ENCODE results near the gene PRDM2.

Gene PRDM2

DNA sequence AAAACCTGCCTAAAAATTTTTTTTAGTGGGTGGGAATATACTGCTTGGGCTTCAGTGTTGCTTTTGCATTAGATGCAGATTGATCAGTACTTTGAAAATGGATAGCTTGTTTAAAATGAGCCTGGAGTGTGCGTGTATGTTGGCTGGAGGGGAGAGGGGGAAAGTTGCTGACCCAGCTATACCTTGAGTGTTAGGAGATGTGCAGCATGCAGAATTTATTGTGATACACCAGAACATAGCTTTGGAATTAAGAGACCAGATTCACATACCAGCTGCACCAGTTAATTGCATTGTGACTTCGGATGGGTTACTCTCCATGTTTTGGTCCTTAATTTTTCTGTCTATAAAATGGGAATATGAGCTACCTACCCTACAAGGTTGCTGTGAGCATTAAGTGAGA lies 60.4 kb downstream of the PRDM2 start:
- H3K9me3 ChIP-seq (ENCODE audit: low read length): no peaks in the 10 kb centered on the region

DNA sequence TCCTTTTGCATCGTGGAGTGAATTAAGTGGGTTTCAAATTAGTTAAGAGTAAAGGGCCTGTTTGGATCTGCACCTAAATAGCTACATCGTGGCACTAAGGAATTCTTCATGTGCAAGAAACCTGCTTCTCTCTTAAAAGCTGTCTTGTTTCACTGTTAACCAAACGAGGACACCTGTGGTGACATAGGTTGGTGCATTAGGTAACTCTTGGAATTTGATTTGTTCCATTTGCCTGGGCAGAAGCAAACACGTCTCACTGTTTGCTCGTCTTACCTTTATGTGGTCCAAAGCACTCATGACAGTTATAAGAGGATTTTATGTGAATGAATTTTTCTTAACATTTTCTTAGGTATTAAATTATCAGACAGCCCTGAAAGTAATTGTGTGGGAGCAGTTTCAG lies 60.9 kb downstream of the PRDM2 start:
- H3K9me3 ChIP-seq (ENCODE audit: low read length): no peaks in the 10 kb centered on the region
- H3K4me2 ChIP-seq (ENCODE audit: low read length): peak overlapping the region; percentile 24; the same call in 1 of the 2 replicates
- peaks cover 56% of the 10 kb centered on the region for H3K36me3 ChIP-seq (ENCODE audit: insufficient read depth, low read length)
- H3K9ac ChIP-seq (ENCODE audit: low read length): no peak overlapping the region
- H3K4me3 ChIP-seq (ENCODE audit: low read depth, low read length, poor library complexity, severe bottlenecking): no peak overlapping the region
- H3F3A ChIP-seq (ENCODE audit: insufficient read depth, low read length): no peaks in the 10 kb centered on the region
- peaks cover 100% of the 10 kb centered on the region for H3K79me2 ChIP-seq (ENCODE audit: insufficient read depth, low read length)
- no peaks in the 10 kb centered on the region for H3K9me2 ChIP-seq (ENCODE audit: low read depth, low read length)
- no peak for TF ChIP-seq EZH2 (IDR thresholded peaks at IDR 0.05; ENCODE audit: borderline replicate concordance, low read length)
- TF ChIP-seq, protein P1, sequence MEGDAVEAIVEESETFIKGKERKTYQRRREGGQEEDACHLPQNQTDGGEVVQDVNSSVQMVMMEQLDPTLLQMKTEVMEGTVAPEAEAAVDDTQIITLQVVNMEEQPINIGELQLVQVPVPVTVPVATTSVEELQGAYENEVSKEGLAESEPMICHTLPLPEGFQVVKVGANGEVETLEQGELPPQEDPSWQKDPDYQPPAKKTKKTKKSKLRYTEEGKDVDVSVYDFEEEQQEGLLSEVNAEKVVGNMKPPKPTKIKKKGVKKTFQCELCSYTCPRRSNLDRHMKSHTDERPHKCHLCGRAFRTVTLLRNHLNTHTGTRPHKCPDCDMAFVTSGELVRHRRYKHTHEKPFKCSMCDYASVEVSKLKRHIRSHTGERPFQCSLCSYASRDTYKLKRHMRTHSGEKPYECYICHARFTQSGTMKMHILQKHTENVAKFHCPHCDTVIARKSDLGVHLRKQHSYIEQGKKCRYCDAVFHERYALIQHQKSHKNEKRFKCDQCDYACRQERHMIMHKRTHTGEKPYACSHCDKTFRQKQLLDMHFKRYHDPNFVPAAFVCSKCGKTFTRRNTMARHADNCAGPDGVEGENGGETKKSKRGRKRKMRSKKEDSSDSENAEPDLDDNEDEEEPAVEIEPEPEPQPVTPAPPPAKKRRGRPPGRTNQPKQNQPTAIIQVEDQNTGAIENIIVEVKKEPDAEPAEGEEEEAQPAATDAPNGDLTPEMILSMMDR (IDR thresholded peaks at IDR 0.05; ENCODE audit: low read length): no peak
- H3K27me3 ChIP-seq (ENCODE audit: insufficient read depth, low read length): no peaks in the 10 kb centered on the region
- H3K4me1 ChIP-seq (ENCODE audit: insufficient read depth, low read length, severe bottlenecking): peaks cover 92% of the 10 kb centered on the region
- H2AFZ ChIP-seq (ENCODE audit: low read length): no peak overlapping the region
- no peaks in the 10 kb centered on the region for H4K20me1 ChIP-seq (ENCODE audit: insufficient read depth, low read length)
- H3K27ac ChIP-seq (ENCODE audit: low read depth, low read length, poor library complexity, severe bottlenecking): peak overlapping the region; percentile 46

More for the DNA sequence above, 60.4 kb downstream of the PRDM2 start:
- Histone ChIP-seq H3K4me2 (ENCODE audit: low read length) (peak overlapping the region; percentile 24; the same call in 1 of the 2 replicates), H4K20me1 (ENCODE audit: insufficient read depth, low read length) (no peaks in the 10 kb centered on the region), H3K4me1 (ENCODE audit: insufficient read depth, low read length, severe bottlenecking) (peaks cover 97% of the 10 kb centered on the region), H3K4me3 (ENCODE audit: low read depth, low read length, poor library complexity, severe bottlenecking) (no peak overlapping the region), H3K9ac (ENCODE audit: low read length) (no peak overlapping the region), H3K79me2 (ENCODE audit: insufficient read depth, low read length) (peaks cover 99% of the 10 kb centered on the region), H3K27me3 (ENCODE audit: insufficient read depth, low read length) (no peaks in the 10 kb centered on the region), H3K36me3 (ENCODE audit: insufficient read depth, low read length) (peaks cover 54% of the 10 kb centered on the region), H2AFZ (ENCODE audit: low read length) (no peak overlapping the region), H3K27ac (ENCODE audit: low read depth, low read length, poor library complexity, severe bottlenecking) (peak overlapping the region; percentile 46), H3K9me2 (ENCODE audit: low read depth, low read length) (no peaks in the 10 kb centered on the region), H3F3A (ENCODE audit: insufficient read depth, low read length) (no peaks in the 10 kb centered on the region)
- no peak for TF ChIP-seq EZH2 (IDR thresholded peaks at IDR 0.05; ENCODE audit: borderline replicate concordance, low read length)
- TF ChIP-seq, protein P1 (IDR thresholded peaks at IDR 0.05; ENCODE audit: low read length): no peak

DNA sequence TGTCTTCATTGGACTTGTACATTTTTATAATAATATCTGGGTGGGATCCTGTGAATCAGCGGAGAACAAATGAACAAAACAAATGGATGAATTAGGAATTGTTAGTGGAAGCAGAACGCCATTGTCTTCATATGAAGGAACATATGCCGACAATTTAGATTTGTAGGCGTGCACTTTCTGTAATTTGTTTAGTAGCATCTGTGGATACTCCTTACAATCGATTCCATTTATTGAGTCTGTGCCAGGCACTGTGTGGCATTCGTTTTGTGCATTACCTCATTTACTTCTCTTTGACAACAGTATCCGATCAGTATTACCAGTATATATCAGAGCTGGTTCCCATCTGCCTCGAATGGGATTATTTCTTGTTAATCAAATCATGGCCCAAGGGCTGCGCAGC lies 61.9 kb downstream of the PRDM2 start:
- Histone ChIP-seq H3K27me3 (ENCODE audit: insufficient read depth, low read length) (no peaks in the 10 kb centered on the region), H3F3A (ENCODE audit: insufficient read depth, low read length) (no peaks in the 10 kb centered on the region), H3K4me3 (ENCODE audit: low read depth, low read length, poor library complexity, severe bottlenecking) (peak overlapping the region; percentile 21), H3K4me2 (ENCODE audit: low read length) (peak overlapping the region; percentile 50; the same call in 1 of the 2 replicates), H3K79me2 (ENCODE audit: insufficient read depth, low read length) (peaks cover 100% of the 10 kb centered on the region), H3K36me3 (ENCODE audit: insufficient read depth, low read length) (peaks cover 59% of the 10 kb centered on the region), H4K20me1 (ENCODE audit: insufficient read depth, low read length) (0 out of 2 replicates have a peak, but pooled peaks cover 7% of the 10 kb centered on the region), H3K9me2 (ENCODE audit: low read depth, low read length) (no peaks in the 10 kb centered on the region), H3K27ac (ENCODE audit: low read depth, low read length, poor library complexity, severe bottlenecking) (peak overlapping the region; percentile 46), H3K4me1 (ENCODE audit: insufficient read depth, low read length, severe bottlenecking) (peaks cover 83% of the 10 kb centered on the region), H3K9me3 (ENCODE audit: low read length) (no peaks in the 10 kb centered on the region), H2AFZ (ENCODE audit: low read length) (no peak overlapping the region), H3K9ac (ENCODE audit: low read length) (no peak overlapping the region; the same call in 1 of the 2 replicates)
- TF ChIP-seq, protein P1 (IDR thresholded peaks at IDR 0.05; ENCODE audit: low read length): no peak
- no peak for TF ChIP-seq EZH2 (IDR thresholded peaks at IDR 0.05; ENCODE audit: borderline replicate concordance, low read length)

Measured in OCI-LY1 (cell line).